Panc1 (cell line): ENCODE measurements around the gene SUPT20H. TPM values are rescaled to one million over a fixed set of nuclear protein-coding genes. Genes with fewer than 3 reads are reported as not detected.

ENCODE experiments used
- ATAC-seq: fragments of 200-7000 bp; cut with Tn5 transposase; 2 replicates; pipeline ENCODE4 v1.9.1; 2020; ENCODE audit warnings: mild to moderate bottlenecking, moderate library complexity
- BruUV-seq: library from RNA; stranded (reverse); fragments of 400-500 nt; replicated peaks from 2 replicates; lab custom pipeline; 2021; lab: Mats Ljungman, UMichigan
- CTCF ChIA-PET: fragments of 300-600 bp; sonication (Branson Sonifier 250); formaldehyde crosslinking; loops from one replicate; lab custom pipeline; 2022; ENCODE audit warnings: antibody characterized with exemption; lab: Charles Lee
- POLR2A ChIA-PET: fragments of 300-600 bp; sonication (Branson Sonifier 250); formaldehyde crosslinking; loops from one replicate; lab custom pipeline; 2022; ENCODE audit warnings: antibody characterized with exemption; lab: Charles Lee
- DNase-seq: peaks from one replicate; pipeline ENCODE4 v3.0.0-alpha.2; 2010; ENCODE audit warnings: low read depth, low spot score
- H3K27ac ChIP-seq: 2 replicates; pipeline ENCODE4 v1.5.1; 2011; ENCODE audit warnings: mild to moderate bottlenecking, low read length, inconsistent platforms
- H3K27me3 ChIP-seq: fragments of 200-500 bp; sonication (Bioruptor generic); 2 replicates; pipeline ENCODE4 v1.6.0; 2014; ENCODE audit warnings: low read length, inconsistent platforms; ENCODE audit not compliant: control insufficient read depth, insufficient read depth
- H3K36me3 ChIP-seq: fragments of 200-500 bp; sonication (Bioruptor generic); 2 replicates; pipeline ENCODE4 v1.5.1; 2014; ENCODE audit warnings: inconsistent platforms, mild to moderate bottlenecking, low read length, moderate library complexity; ENCODE audit not compliant: control insufficient read depth, insufficient read depth
- H3K4me1 ChIP-seq: 2 replicates; pipeline ENCODE4 v1.5.1; 2011; ENCODE audit warnings: inconsistent platforms, mild to moderate bottlenecking, low read length, moderate library complexity; ENCODE audit not compliant: control insufficient read depth, insufficient read depth
- H3K4me3 ChIP-seq, 2 experiments: 2 replicates each; pipeline ENCODE4 v1.5.1; 2011 to 2012; ENCODE audit warnings: low read depth in 2 of 2, low read length in 2 of 2, mild to moderate bottlenecking in 2 of 2, inconsistent platforms in 1 of 2, moderate library complexity in 1 of 2
- H3K9me3 ChIP-seq: fragments of 200-500 bp; sonication (Bioruptor generic); 2 replicates; pipeline ENCODE4 v1.5.1; 2014; ENCODE audit warnings: low read depth, mild to moderate bottlenecking, inconsistent platforms, low read length, moderate library complexity; ENCODE audit not compliant: control insufficient read depth, insufficient read depth
- CTCF ChIP-seq: fragments of 450-650 bp; IDR thresholded peaks from 2 replicates; pipeline ENCODE4 v1.5.1; 2017; ENCODE audit warnings: mild to moderate bottlenecking
- POLR2AphosphoS5 ChIP-seq: IDR thresholded peaks from 2 replicates; pipeline ENCODE4 v1.6.1; 2012; ENCODE audit warnings: mild to moderate bottlenecking, low read depth, low read length, moderate library complexity
- REST ChIP-seq, 2 experiments: IDR thresholded peaks; 2 replicates each; pipeline ENCODE4 v1.6.1; 2011 to 2012; ENCODE audit warnings: low read depth in 2 of 2, control low read depth in 1 of 2, low read length in 1 of 2, mild to moderate bottlenecking in 1 of 2, moderate library complexity in 1 of 2; ENCODE audit not compliant: insufficient read depth in 1 of 2
- SIN3A ChIP-seq: IDR thresholded peaks from 2 replicates; pipeline ENCODE4 v1.6.1; 2012; ENCODE audit warnings: low read depth, mild to moderate bottlenecking, low read length, moderate library complexity, borderline replicate concordance; ENCODE audit not compliant: insufficient read depth
- TCF7L2 ChIP-seq: IDR thresholded peaks from 2 replicates; pipeline ENCODE4 v1.6.1; 2011; ENCODE audit warnings: mild to moderate bottlenecking, low read depth, low read length, inconsistent platforms
- in situ Hi-C: cut with HindIII; loops from 2 replicates; pipeline ENCODE4 v1.10.0; 2016; ENCODE audit warnings: low sequenced_read_pairs, low pct_unique_long_range_greater_than_20kb
- intact Hi-C: fragments of 100-400 bp; cut with micrococcal nuclease; formaldehyde crosslinking; loops from one replicate; pipeline ENCODE4 v1.10.0; 2022; ENCODE audit not compliant: unreplicated experiment
- total RNA-seq: library from RNA; stranded (reverse); gene quantifications from one replicate; pipeline ENCODE4 v1.2.1, GENCODE V29; 2021; ENCODE audit not compliant: unreplicated experiment

SUPT20H gene
- total RNA-seq, 1 experiment from 2014 or later, result 32.9 TPM

GRCh38 chr13:37107868-37108267, 48.4 kb upstream of the SUPT20H start:
- no peak for ATAC-seq
- no peaks in the 10 kb centered on the region for H3K4me1 ChIP-seq
- ChIA-PET CTCF (no interaction called here), POLR2A (no interaction called here)
- no peak overlapping the region for H3K4me3 ChIP-seq
- no peak overlapping the region for H3K27ac ChIP-seq
- in situ Hi-C loops, result no loop called here
- DNase-seq, result no peak
- H3K36me3 ChIP-seq, result no peaks in the 10 kb centered on the region
- no peaks in the 10 kb centered on the region for H3K27me3 ChIP-seq
- H3K9me3 ChIP-seq, result no peaks in the 10 kb centered on the region
- TF ChIP-seq POLR2AphosphoS5, result no peak
- no peak for TF ChIP-seq REST (IDR thresholded peaks at IDR 0.05; ENCODE audit: insufficient read depth in 1 of 2, low read depth in 2 of 2, low read length in 1 of 2)
- no peak for TF ChIP-seq CTCF
- TF ChIP-seq SIN3A, result no peak
- no peak for TF ChIP-seq TCF7L2
- intact Hi-C loops, result loop anchor here (10.0 kb wide), 1 partner anchor 497 kb away; no protein-coding TSS in a partner anchor
- no TSS peak for BruUV-seq

- ChIA-PET CTCF (no interaction called here), POLR2A (no interaction called here)
- Histone ChIP-seq H3K27ac (no peak overlapping the region), H3K4me3 (no peak overlapping the region), H3K9me3 (no peaks in the 10 kb centered on the region), H3K36me3 (no peaks in the 10 kb centered on the region), H3K4me1 (no peaks in the 10 kb centered on the region), H3K27me3 (no peaks in the 10 kb centered on the region)
- in situ Hi-C loops, result no loop called here
- no TSS peak for BruUV-seq
- TF ChIP-seq CTCF (no peak), POLR2AphosphoS5 (no peak), REST (IDR thresholded peaks at IDR 0.05; ENCODE audit: insufficient read depth in 1 of 2, low read depth in 2 of 2, low read length in 1 of 2) (no peak)
- DNase-seq (no peak), ATAC-seq (no peak)
- intact Hi-C loops, result loop anchor here (10.0 kb wide), 1 partner anchor 497 kb away; no protein-coding TSS in a partner anchor
Measured at GRCh38 chr13:37107456-37107855, 48.0 kb upstream of the SUPT20H start.
